GM12873 (cell line): ENCODE results near the gene SERPINA5.

ENCODE experiments used
- CTCF ChIP-seq: IDR thresholded peaks from 2 replicates; pipeline ENCODE4 v1.5.1; 2012; ENCODE audit warnings: low read depth, mild to moderate bottlenecking, moderate library complexity, low read length, control low read depth; ENCODE audit not compliant: insufficient read depth; ENCODE audit errors: missing control alignments

SERPINA5 gene

GRCh38 chr14:94615823-94616570 is 34.8 kb downstream of the SERPINA5 start:
- no peak for TF ChIP-seq CTCF

GRCh38 chr14:94617366-94617941 is 36.2 kb downstream of the SERPINA5 start:
- no peak for TF ChIP-seq CTCF

- no peak for TF ChIP-seq CTCF
Observed at GRCh38 chr14:94617988-94618822, 37.0 kb downstream of the SERPINA5 start.

GRCh38 chr14:94619297-94619696 is 38.1 kb downstream of the SERPINA5 start:
- no peak for TF ChIP-seq CTCF

- TF ChIP-seq CTCF, result no peak
Observed at GRCh38 chr14:94620597-94620996, 39.4 kb downstream of the SERPINA5 start.

GRCh38 chr14:94621358-94622134 is 40.3 kb downstream of the SERPINA5 start:
- TF ChIP-seq CTCF, result no peak
